Measurements from ENCODE around the gene PEX26.
"Not testable (repeated sequence)": the region's sequence is repeated elsewhere in the genome, so short reads cannot be mapped to it uniquely, and the experiment has no call there.

The PEX26 gene

DNA sequence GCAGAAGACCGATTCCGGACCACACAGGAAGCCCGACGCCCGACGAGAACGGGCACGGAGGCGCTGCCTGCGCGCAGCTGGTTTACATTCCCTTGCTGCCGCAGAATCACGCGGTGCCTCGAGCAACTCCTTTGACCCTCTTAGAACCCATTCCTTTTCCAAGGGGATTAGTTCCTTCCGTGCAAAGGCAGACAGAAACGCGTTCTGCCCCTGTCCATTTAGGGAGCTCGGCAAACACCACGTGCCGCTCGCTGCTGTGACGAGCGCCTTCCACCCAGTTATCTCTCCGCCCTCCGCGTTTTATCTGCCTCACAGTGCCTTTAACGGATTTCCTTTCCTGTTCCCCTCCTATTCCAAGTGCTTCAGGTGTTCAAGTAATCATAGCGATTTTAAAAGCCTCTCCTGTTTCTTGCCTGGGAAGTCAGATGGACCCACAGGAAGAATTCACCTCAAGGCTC is 29.3 kb upstream of the PEX26 start:
- H2AFZ ChIP-seq (ENCODE audit: low read length): no peak overlapping the region
- no peaks in the 10 kb centered on the region for H3K9me2 ChIP-seq (replicated peaks; ENCODE audit: low read depth, low read length)
- H3K4me1 ChIP-seq (ENCODE audit: insufficient read depth, low read length, poor library complexity, severe bottlenecking): no peaks in the 10 kb centered on the region
- H4K20me1 ChIP-seq (ENCODE audit: insufficient read depth, low read length, poor library complexity, severe bottlenecking): no peaks in the 10 kb centered on the region
- no peaks in the 10 kb centered on the region for H3K36me3 ChIP-seq (ENCODE audit: insufficient read depth, low read length)
- H3K79me2 ChIP-seq (ENCODE audit: insufficient read depth, low read length): no peaks in the 10 kb centered on the region
- no peak overlapping the region for H3K4me2 ChIP-seq (ENCODE audit: low read depth, low read length, poor library complexity, severe bottlenecking)
- no peaks in the 10 kb centered on the region for H3F3A ChIP-seq (ENCODE audit: low read depth)
- H3K4me3 ChIP-seq (ENCODE audit: low read length, poor library complexity, severe bottlenecking): no peak overlapping the region
- H3K9ac ChIP-seq (ENCODE audit: low read depth, low read length, poor library complexity, severe bottlenecking): no peak overlapping the region
- H3K27me3 ChIP-seq (ENCODE audit: insufficient read depth, low read length, poor library complexity, severe bottlenecking): no peaks in the 10 kb centered on the region
- TF ChIP-seq EZH2phosphoT487 (IDR thresholded peaks at IDR 0.05; ENCODE audit: borderline replicate concordance): no peak
- TF ChIP-seq, protein P1, sequence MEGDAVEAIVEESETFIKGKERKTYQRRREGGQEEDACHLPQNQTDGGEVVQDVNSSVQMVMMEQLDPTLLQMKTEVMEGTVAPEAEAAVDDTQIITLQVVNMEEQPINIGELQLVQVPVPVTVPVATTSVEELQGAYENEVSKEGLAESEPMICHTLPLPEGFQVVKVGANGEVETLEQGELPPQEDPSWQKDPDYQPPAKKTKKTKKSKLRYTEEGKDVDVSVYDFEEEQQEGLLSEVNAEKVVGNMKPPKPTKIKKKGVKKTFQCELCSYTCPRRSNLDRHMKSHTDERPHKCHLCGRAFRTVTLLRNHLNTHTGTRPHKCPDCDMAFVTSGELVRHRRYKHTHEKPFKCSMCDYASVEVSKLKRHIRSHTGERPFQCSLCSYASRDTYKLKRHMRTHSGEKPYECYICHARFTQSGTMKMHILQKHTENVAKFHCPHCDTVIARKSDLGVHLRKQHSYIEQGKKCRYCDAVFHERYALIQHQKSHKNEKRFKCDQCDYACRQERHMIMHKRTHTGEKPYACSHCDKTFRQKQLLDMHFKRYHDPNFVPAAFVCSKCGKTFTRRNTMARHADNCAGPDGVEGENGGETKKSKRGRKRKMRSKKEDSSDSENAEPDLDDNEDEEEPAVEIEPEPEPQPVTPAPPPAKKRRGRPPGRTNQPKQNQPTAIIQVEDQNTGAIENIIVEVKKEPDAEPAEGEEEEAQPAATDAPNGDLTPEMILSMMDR (conservative IDR thresholded peaks at IDR 0.05; ENCODE audit: low read length): no peak
- H3K9me3 ChIP-seq (ENCODE audit: insufficient read depth, low read depth, low read length): no peaks in the 10 kb centered on the region

DNA sequence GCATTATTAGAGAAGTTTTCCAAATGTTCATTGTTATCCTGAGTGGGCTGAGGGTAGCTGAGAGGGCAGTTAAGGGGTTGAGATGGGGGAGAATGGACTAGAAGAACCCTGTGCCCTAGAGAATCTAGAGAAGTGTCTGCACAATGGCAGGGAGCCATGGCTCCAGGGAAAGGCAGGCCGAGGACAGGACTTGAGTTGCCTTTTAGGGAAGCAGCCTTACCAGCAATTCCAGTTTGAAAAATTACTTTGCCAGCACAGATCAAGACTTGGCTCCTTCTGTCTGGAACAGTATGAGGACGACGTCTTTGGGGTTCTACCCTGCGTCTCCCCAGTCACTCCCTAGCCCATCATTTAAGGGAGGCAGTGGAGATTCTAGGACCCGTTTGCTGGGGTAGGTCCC is 27.7 kb upstream of the PEX26 start:
- no peaks in the 10 kb centered on the region for H3K4me1 ChIP-seq (ENCODE audit: insufficient read depth, low read length, poor library complexity, severe bottlenecking)
- H3K4me3 ChIP-seq (ENCODE audit: low read length, poor library complexity, severe bottlenecking): no peak overlapping the region
- H4K20me1 ChIP-seq (ENCODE audit: insufficient read depth, low read length, poor library complexity, severe bottlenecking): no peaks in the 10 kb centered on the region
- H3F3A ChIP-seq (ENCODE audit: low read depth): no peaks in the 10 kb centered on the region
- H3K9ac ChIP-seq (ENCODE audit: low read depth, low read length, poor library complexity, severe bottlenecking): no peak overlapping the region
- TF ChIP-seq, protein P1 (conservative IDR thresholded peaks at IDR 0.05; ENCODE audit: low read length): no peak
- TF ChIP-seq EZH2phosphoT487 (IDR thresholded peaks at IDR 0.05; ENCODE audit: borderline replicate concordance): no peak
- no peaks in the 10 kb centered on the region for H3K79me2 ChIP-seq (ENCODE audit: insufficient read depth, low read length)
- no peaks in the 10 kb centered on the region for H3K36me3 ChIP-seq (ENCODE audit: insufficient read depth, low read length)
- no peaks in the 10 kb centered on the region for H3K27me3 ChIP-seq (ENCODE audit: insufficient read depth, low read length, poor library complexity, severe bottlenecking)
- no peaks in the 10 kb centered on the region for H3K9me2 ChIP-seq (replicated peaks; ENCODE audit: low read depth, low read length)
- no peaks in the 10 kb centered on the region for H3K9me3 ChIP-seq (ENCODE audit: insufficient read depth, low read depth, low read length)
- no peak overlapping the region for H2AFZ ChIP-seq (ENCODE audit: low read length)
- no peak overlapping the region for H3K4me2 ChIP-seq (ENCODE audit: low read depth, low read length, poor library complexity, severe bottlenecking)

DNA sequence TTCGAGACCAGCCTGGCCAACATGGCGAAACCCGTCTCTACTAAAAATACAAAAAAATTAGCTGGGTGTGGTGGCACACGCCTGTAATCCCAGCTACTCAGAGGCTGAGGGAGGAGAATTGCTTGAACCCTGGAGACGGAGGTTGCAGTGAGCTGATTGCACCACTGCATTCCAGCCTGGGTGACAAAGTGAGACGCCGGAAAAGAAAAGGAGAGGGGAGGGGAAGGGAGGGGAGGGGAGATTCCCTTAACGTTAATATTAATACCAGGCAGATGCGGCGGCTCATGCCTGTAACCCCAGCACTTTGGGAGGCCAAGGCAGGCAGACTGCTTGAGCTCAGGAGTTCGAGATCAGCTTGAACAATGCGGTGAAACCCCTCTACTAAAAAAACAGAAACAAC is 26.7 kb upstream of the PEX26 start:
- not testable (repeated sequence) for H3K9me3 ChIP-seq (ENCODE audit: insufficient read depth, low read depth, low read length); H3K36me3 ChIP-seq (ENCODE audit: insufficient read depth, low read length); H3F3A ChIP-seq (ENCODE audit: low read depth); H3K4me1 ChIP-seq (ENCODE audit: insufficient read depth, low read length, poor library complexity, severe bottlenecking); H3K27me3 ChIP-seq (ENCODE audit: insufficient read depth, low read length, poor library complexity, severe bottlenecking); H3K4me3 ChIP-seq (ENCODE audit: low read length, poor library complexity, severe bottlenecking); H3K79me2 ChIP-seq (ENCODE audit: insufficient read depth, low read length); H3K9me2 ChIP-seq (replicated peaks; ENCODE audit: low read depth, low read length); H3K9ac ChIP-seq (ENCODE audit: low read depth, low read length, poor library complexity, severe bottlenecking); H3K4me2 ChIP-seq (ENCODE audit: low read depth, low read length, poor library complexity, severe bottlenecking); H4K20me1 ChIP-seq (ENCODE audit: insufficient read depth, low read length, poor library complexity, severe bottlenecking); H2AFZ ChIP-seq (ENCODE audit: low read length)

DNA sequence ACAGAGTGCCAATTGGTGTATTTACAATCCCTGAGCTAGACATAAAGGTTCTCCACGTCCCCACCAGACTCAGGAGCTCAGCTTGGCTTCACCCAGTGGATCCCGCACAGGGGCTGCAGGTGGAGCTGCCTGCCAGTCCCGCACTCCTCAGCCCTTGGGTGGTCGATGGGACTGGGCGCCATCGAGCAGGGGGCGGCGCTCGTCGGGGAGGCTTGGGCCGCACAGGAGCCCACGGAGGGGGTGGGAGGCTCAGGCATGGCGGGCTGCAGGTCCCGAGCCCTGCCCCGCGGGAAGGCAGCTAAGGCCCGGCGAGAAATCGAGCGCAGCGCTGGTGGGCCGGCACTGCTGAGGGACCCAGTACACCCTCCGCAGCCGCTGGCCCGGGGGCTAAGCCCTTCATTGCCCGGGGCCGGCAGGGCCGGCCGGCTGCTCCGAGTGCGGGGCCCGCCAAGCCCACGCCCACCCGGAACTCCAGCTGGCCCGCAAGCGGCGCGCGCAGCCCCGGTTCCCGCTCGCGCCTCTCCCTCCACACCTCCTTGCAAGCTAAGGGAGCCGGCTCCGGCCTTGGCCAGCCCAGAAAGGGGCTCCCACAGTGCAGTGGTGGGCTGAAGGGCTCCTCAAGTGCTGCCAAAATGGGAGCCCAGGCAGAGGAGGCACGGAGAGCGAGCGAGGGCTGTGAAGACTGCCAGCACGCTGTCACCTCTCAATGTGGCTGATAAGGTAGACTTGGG is 24.4 kb upstream of the PEX26 start:
- H3F3A ChIP-seq (ENCODE audit: low read depth); H3K9me3 ChIP-seq (ENCODE audit: insufficient read depth, low read depth, low read length); H3K4me1 ChIP-seq (ENCODE audit: insufficient read depth, low read length, poor library complexity, severe bottlenecking); H4K20me1 ChIP-seq (ENCODE audit: insufficient read depth, low read length, poor library complexity, severe bottlenecking); H3K9ac ChIP-seq (ENCODE audit: low read depth, low read length, poor library complexity, severe bottlenecking); H3K79me2 ChIP-seq (ENCODE audit: insufficient read depth, low read length); H3K4me3 ChIP-seq (ENCODE audit: low read length, poor library complexity, severe bottlenecking); H3K36me3 ChIP-seq (ENCODE audit: insufficient read depth, low read length); H3K27me3 ChIP-seq (ENCODE audit: insufficient read depth, low read length, poor library complexity, severe bottlenecking); H2AFZ ChIP-seq (ENCODE audit: low read length); H3K9me2 ChIP-seq (replicated peaks; ENCODE audit: low read depth, low read length); H3K4me2 ChIP-seq (ENCODE audit: low read depth, low read length, poor library complexity, severe bottlenecking): not testable (repeated sequence)
